SH-SY5Y (cell line): ENCODE data around the gene BABAM2.

Experiments
- GATA2 ChIP-seq: IDR thresholded peaks from 2 replicates; pipeline ENCODE4 v1.6.1; 2011; ENCODE audit warnings: mild to moderate bottlenecking, low read depth, low read length
- GATA3 ChIP-seq: IDR thresholded peaks from 2 replicates; pipeline ENCODE4 v1.6.1; 2011; ENCODE audit warnings: low read depth, mild to moderate bottlenecking, low read length, moderate library complexity

- no peak for TF ChIP-seq GATA2
- no peak for TF ChIP-seq GATA3
These were observed 251.9 kb downstream of the BABAM2 start for GRCh38 chr2:28142386-28142785.
